Suprapubic skin (tissue), 4 donors: Measurements from ENCODE around the gene GPALPP1. TPM values are rescaled to one million over a fixed set of nuclear protein-coding genes. Genes with fewer than 3 reads are reported as not detected.

Source experiments
- DNase-seq, 2 donors: peaks; one replicate each; pipeline ENCODE4 v3.0.0-alpha.2; 2019; ENCODE audit warnings: low spot score in 2 of 2
- H3K27ac ChIP-seq: fragments of 200-600 bp; sonication (generic); one replicate; pipeline ENCODE4 v1.5.1; 2019
- H3K27me3 ChIP-seq: fragments of 200-600 bp; sonication (generic); one replicate; pipeline ENCODE4 v1.5.1; 2019
- H3K36me3 ChIP-seq: fragments of 200-600 bp; sonication (generic); one replicate; pipeline ENCODE4 v1.5.1; 2019
- H3K4me1 ChIP-seq: fragments of 200-600 bp; sonication (generic); one replicate; pipeline ENCODE4 v1.5.1; 2019
- H3K4me3 ChIP-seq: fragments of 200-600 bp; sonication (generic); one replicate; pipeline ENCODE4 v1.5.1; 2019; ENCODE audit warnings: mild to moderate bottlenecking
- H3K9me3 ChIP-seq: fragments of 200-600 bp; sonication (generic); one replicate; pipeline ENCODE4 v1.5.1; 2019
- CTCF ChIP-seq, 2 donors: fragments of 200-600 bp in 1 of 2; fragments of 450-650 bp in 1 of 2; sonication (generic) in 1 of 2; IDR thresholded peaks; one replicate each; pipeline ENCODE4 v1.5.1; 2016 to 2019; ENCODE audit warnings: antibody characterized with exemption in 2 of 2, mild to moderate bottlenecking in 1 of 2, moderate library complexity in 1 of 2
- EP300 ChIP-seq: sonication (generic); formaldehyde crosslinking; IDR thresholded peaks from one replicate; pipeline ENCODE4 v1.6.1; 2017; ENCODE audit warnings: antibody characterized with exemption
- POLR2A ChIP-seq, 2 donors: fragments of 450-650 bp; IDR thresholded peaks; one replicate each; pipeline ENCODE4 v1.6.1; 2017; ENCODE audit warnings: antibody characterized with exemption in 2 of 2, mild to moderate bottlenecking in 2 of 2, moderate library complexity in 2 of 2
- POLR2AphosphoS5 ChIP-seq, 3 donors: sonication (generic); formaldehyde crosslinking; IDR thresholded peaks; one replicate each; pipeline ENCODE4 v1.6.1; 2017; ENCODE audit warnings: antibody characterized with exemption in 3 of 3
- WGBS: methylation state at CpG from one replicate; pipeline ENCODE4 v1.1.5; 2018; 5-methylcytosine and 5-hydroxymethylcytosine counted together
- total RNA-seq, 4 donors: library from RNA; depleted of rRNA; stranded (reverse); fragments of >200 nt; gene quantifications; one replicate each; pipeline ENCODE4 v1.1.0, GENCODE V29; 2016

Gene GPALPP1
- total RNA-seq, 4 donors from 2014 or later: 17.0 to 33.5 (median 28.6) TPM

GRCh38 chr13:44955406-44955805 is 33.9 kb upstream of the GPALPP1 start:
- Histone ChIP-seq H3K4me1 (peaks cover 5% of the 10 kb centered on the region), H3K27me3 (no peaks in the 10 kb centered on the region), H3K36me3 (peaks cover 8% of the 10 kb centered on the region), H3K27ac (no peak overlapping the region), H3K9me3 (no peaks in the 10 kb centered on the region), H3K4me3 (no peak overlapping the region)
- no peak for DNase-seq
- TF ChIP-seq POLR2AphosphoS5 (IDR thresholded peaks at IDR 0.05): no peak
- TF ChIP-seq POLR2A (IDR thresholded peaks at IDR 0.05): no peak
- TF ChIP-seq EP300: no peak
- no peak for TF ChIP-seq CTCF (IDR thresholded peaks at IDR 0.05)
- 57% methylated on average over 3 of the region's 3 CpGs for WGBS

GRCh38 chr13:44961997-44962396 is 27.3 kb upstream of the GPALPP1 start:
- H3K9me3 ChIP-seq: peaks cover 9% of the 10 kb centered on the region
- no peak overlapping the region for H3K4me3 ChIP-seq
- no peak overlapping the region for H3K27ac ChIP-seq
- no peaks in the 10 kb centered on the region for H3K4me1 ChIP-seq
- no peaks in the 10 kb centered on the region for H3K27me3 ChIP-seq
- H3K36me3 ChIP-seq: peaks cover 51% of the 10 kb centered on the region
- TF ChIP-seq POLR2A (IDR thresholded peaks at IDR 0.05): no peak
- TF ChIP-seq CTCF (IDR thresholded peaks at IDR 0.05): no peak
- TF ChIP-seq EP300: no peak
- no peak for TF ChIP-seq POLR2AphosphoS5 (IDR thresholded peaks at IDR 0.05)
- DNase-seq: no peak
- 92% methylated on average over 2 of the region's 2 CpGs for WGBS

DNA sequence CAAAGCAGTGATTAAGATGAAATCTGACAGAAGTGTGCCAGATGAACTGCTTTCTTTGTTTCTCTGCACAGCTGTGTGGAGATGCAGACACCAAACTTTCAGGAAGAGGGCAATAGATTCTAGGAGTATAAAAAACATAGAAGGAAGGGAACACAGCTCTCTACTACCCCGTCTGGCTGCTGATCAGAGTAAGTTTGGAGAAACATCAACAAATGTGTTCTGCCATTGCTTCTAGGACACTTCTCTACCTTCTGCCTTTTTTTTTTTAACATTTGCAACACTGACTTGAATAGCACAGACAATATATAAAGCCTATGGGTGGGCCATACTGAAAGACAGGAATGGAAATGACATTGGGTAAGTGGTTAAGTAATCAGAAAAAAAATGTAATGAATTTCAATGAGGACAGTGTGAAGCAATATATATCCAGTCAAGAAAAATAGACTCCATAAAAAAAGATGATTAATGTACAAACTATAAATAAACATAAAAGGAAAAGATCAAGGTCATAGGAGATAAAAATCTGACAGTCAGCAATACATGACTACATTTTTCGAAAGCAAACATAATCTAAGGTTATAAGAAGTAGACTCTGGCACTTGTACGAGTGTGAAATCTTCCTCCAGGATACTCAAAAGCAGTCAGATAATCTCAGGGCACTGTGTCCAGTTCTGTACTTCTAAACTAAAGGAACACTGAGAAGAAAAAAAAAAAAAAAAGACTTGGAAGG is 21.5 kb upstream of the GPALPP1 start:
- no peak overlapping the region for H3K4me3 ChIP-seq
- no peaks in the 10 kb centered on the region for H3K9me3 ChIP-seq
- H3K27ac ChIP-seq: no peak overlapping the region
- H3K27me3 ChIP-seq: no peaks in the 10 kb centered on the region
- WGBS: 56% methylated on average over 3 of the region's 3 CpGs
- peaks cover 27% of the 10 kb centered on the region for H3K36me3 ChIP-seq
- peaks cover 11% of the 10 kb centered on the region for H3K4me1 ChIP-seq
- DNase-seq: no peak
- TF ChIP-seq POLR2A (IDR thresholded peaks at IDR 0.05) (no peak), CTCF (IDR thresholded peaks at IDR 0.05) (no peak), EP300 (no peak), POLR2AphosphoS5 (IDR thresholded peaks at IDR 0.05) (no peak)

DNA sequence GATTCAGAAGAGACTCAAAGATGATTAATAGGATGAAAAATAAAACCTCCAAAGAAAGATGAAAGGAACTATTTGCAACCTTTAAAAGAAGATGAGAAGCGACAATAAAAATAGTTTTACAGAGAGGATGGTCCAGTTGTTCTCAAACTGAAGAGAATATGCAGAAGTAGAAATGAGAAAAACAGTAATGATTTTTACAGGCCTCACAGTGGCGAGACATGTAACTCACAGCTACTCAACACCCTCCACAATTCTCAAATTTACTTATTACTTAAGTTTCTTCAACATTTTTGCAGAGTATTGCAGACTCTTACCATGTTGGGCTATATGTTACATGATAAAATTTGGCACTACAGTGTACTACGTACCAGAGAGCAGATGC is 20.9 kb upstream of the GPALPP1 start:
- no peak overlapping the region for H3K27ac ChIP-seq
- H3K9me3 ChIP-seq: no peaks in the 10 kb centered on the region
- no peak for DNase-seq
- no peak for TF ChIP-seq EP300
- no peak for TF ChIP-seq POLR2A (IDR thresholded peaks at IDR 0.05)
- no peak for TF ChIP-seq CTCF (IDR thresholded peaks at IDR 0.05)
- TF ChIP-seq POLR2AphosphoS5 (IDR thresholded peaks at IDR 0.05): no peak
- H3K4me1 ChIP-seq: peaks cover 11% of the 10 kb centered on the region
- H3K4me3 ChIP-seq: no peak overlapping the region
- H3K36me3 ChIP-seq: peaks cover 21% of the 10 kb centered on the region
- no peaks in the 10 kb centered on the region for H3K27me3 ChIP-seq
- WGBS: 86% methylated on average over 3 of the region's 3 CpGs

- Histone ChIP-seq H3K9me3 (no peaks in the 10 kb centered on the region), H3K4me3 (no peak overlapping the region), H3K27me3 (no peaks in the 10 kb centered on the region), H3K4me1 (peaks cover 11% of the 10 kb centered on the region), H3K36me3 (peaks cover 9% of the 10 kb centered on the region), H3K27ac (no peak overlapping the region)
- WGBS: 53% methylated on average over 4 of the region's 4 CpGs
- DNase-seq: no peak
- TF ChIP-seq CTCF (IDR thresholded peaks at IDR 0.05) (peak; percentile 71 to 76), POLR2AphosphoS5 (IDR thresholded peaks at IDR 0.05) (no peak)
Measured at GRCh38 chr13:44969551-44970484, 19.5 kb upstream of the GPALPP1 start.
